GM19035 (cell line): Measurements from ENCODE around the gene ANO1.

Source experiments
- ATAC-seq: cut with Tn5 transposase; IDR thresholded peaks from one replicate; pipeline ENCODE4 v1.9.1; 2021; ENCODE audit not compliant: unreplicated experiment

The ANO1 gene

DNA sequence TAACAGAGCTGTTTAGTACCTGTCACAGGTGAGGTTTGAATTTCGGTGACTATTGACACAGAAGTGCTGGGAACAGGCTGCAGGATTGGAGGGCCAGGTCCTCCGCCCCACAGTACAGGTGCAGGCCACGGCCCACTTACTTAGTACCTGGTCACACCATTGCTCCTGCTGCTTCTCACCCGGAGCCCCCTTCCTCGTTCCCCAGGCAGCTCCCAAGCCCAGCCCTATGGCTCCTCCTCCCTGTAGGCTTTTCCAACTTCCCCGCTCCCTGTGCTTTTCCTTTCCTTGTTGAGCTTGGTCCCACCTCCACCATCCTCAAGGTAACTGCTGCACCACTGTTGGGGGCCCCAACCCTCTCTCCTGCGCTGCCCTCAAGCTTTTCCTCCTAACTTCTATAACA is 27.9 kb upstream of the ANO1 start:
- no peak for ATAC-seq

DNA sequence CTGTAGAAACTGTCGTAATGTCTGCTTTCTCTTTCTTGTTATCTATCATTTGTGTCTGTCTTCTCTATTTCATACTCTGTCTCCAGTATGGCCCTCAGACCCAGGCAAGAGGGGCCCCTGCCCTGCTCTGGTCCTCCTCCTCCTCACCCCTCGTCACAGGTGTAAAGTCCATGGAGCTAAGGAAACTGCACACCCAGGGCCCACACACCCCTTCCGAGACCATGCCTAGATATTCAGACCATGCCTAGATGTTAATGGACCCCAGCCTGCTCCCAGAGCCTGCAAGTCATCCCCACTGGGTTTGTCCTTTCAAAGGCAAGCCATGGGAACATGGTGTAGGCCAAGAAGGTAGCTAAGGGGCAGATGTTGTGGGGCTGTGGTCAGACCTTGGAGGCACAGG is 24.1 kb upstream of the ANO1 start:
- ATAC-seq, result no peak

DNA sequence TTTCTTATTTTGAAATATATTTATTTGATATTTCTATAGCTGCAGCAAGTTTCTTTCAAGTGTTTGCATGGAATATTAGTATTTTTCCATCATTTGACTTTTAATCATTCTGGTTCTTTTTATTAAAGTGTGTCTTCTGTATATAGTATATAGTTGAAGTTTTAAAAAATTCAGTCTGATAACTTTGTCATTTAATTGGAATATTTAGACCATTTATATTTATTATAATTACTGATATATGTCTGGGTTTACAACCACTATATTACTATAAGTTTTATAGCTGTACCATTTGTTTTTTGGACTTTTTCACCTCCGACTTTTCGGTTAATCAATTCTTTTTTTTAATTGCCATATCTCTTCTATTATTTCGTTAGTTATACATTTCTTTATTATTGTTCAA is 22.7 kb upstream of the ANO1 start:
- no peak for ATAC-seq

DNA sequence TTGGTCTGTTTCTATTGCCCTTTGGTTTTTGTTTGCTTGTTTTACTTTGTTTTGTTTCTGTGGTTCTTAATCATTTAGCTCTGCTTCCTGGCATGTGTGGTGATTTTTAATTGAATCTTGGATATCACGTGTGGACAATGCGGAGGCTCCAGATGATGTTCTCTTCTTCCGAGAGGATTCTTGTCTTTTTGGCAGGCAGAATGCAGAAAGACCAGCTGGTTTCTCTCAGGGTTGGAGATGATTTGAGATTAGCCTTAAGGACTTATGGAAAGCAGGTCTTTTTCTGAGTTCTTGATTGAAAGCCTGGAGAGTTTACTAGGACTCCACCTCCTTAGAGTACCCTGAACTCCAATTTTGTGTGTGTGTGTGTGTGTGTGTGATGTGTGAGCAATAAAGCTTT is 21.0 kb upstream of the ANO1 start:
- no peak for ATAC-seq

DNA sequence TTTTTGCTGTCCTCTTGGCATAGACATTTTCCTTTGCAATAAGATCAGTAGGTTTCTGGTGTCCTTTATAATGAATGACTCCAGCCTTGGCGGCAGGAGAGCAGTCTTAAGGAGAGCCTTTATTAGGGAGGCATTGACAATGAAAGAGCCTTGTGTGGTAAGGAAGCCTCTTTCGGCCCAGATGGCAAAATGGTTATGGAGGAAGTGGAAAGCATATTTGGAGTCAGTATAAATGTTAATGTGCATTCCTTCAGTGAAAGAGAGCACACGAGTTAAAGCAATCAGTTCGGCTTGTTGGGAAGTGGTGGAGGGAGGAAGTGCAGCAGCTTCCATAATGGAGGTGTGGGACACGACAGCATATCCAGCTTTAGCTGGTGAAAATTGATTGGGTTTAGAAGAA is 18.1 kb upstream of the ANO1 start:
- ATAC-seq, result no peak

DNA sequence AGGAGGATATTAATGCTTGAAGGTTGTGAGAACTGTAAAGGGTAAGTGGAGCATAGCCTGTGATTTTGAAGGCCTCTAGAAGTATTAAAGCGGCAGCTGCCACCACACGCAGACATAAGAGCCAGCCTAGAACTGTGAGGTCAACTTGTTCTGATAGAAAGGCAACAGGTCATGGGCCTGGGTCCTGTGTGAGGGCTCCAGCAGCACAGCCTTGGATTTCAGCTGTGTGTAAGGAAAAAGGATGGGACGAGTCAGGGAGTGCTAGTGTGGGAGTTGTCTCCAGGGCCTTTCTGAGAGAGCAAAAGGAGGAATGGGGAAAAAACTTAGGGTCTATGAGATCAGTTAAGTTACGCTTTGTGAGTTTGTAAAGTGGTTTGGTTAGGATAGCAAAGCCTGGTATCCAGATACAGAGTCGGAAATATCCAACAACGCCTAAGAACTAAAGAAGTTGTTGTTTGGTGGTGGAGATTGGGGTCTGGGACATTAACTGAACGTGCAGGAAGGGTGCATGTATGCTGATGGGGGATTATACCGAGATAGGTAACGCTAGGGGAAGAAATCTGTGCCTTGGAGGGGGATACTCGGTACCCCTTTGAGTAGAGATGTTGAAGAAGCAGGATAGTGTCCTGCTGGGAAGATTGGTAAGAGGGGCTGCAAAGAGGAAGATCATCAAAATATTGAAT is 17.4 kb upstream of the ANO1 start:
- no peak for ATAC-seq

DNA sequence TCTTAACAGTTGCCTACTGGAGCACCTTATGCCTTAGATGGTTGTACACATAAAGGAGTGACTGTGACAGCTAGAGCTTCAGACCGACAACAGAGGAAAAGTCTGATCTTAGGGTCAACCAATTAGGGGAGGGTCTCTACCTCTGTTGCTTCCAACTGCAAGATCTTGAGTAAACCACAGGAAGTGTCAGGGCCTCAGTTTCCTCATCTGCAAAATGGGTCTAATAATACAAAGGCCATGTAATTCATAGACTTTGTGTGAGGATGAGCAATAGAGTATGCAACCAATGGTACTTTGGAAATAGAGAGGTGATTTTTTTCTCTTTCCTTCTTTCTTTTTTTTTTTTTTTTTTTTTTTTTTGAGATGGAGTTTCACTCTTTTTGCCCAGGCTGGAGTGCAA is 16.4 kb upstream of the ANO1 start:
- ATAC-seq, result no peak

DNA sequence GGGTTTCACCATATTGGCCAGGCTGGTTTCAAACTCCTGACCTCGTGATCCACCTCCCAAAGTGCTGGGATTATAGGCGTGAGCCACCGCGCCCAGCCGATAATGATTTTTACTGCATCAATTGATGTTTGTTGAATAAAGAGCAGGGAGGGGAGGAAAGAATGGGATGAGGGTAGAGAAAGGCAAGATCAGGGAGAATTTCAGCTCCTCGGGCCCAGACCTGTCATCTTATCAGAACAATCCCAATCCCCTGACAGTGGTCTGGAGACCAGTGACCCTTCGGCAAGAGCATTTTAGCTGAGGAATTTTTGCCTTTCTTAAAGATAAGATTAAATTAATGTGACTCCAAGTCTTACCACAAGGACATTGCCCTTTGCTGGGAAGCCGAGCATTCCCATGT is 15.0 kb upstream of the ANO1 start:
- ATAC-seq, result no peak

DNA sequence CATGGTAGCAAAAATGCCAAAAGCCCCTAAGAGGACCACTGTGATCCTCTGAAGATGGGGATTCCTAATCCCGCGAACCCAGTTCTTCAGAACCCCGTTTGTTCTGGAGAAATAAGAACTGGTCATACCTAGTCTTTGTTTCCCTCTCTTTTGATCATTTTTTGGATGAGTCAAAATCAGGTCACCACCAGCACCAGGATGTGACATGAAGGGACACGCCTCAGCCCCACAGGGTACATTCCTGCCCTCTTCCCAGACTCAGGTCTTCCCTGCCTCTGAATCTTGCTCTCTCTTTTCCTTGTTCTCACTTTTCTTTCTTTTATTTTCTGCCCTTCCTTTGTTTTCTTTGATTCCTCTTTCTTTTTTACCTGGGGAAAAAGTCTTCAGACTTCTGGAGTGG is 14.6 kb upstream of the ANO1 start:
- ATAC-seq, result no peak

DNA sequence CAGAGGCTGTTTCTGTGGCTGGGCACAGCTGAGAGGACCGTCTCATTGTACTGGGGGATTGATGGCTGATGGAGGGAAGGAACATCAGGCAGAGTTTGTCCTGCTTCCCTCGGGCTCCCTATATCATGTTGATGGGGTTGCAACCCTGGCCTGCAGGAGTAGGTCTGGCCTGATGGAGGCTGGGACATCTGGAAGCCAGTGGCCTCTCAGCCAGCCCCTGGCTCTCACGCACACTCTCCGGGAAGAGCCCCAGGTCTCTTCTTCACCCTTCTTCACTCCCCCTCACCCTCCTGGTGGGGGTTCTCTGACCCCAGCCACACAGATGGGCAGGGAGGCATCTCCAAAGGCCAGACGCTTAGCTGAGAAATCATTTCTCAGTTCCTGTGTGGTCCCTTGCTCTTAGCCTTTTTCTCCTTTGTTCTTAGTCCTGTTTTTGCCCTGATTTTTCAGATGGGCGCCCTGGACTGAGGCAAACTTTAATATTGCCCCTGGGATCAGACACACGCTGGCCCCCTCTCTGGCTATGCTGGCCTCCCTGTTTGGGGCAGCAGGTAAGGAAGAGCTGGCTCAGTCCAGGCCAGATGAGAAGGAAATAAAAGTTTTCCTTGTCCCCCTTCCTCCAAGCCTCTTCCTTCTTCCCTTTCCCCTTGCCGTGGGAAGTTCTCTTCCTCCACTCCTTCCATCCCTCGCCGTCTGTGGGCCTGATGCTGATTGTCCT is 13.9 kb upstream of the ANO1 start:
- ATAC-seq, result no peak

DNA sequence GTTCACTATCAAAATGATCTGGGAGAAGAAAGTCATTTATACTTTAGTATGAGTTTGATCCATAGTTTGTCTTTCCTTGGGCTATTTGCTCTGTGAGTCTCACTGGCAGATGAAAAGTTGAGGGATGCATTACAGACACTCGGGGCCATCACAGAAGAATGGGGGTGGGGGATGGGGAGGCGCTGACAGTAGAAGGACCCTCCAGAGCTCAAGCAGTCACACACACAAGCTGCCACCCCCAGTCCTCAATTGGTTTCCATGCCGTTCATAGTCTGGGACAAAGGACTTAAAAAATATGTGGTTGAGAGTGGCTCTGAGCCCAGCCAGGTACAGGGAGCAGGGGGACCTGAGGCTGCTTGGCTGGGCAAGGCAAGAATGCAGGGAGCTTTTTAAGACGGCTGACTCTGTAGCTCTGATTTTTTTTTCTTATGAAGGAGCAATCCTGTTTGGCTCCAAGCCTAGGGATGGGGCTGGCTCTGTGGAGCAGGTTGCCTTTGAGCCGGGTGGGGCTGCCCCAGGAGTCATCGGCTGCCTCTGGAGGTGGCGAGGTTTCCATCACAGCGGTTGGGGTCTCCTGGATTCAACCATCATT is 13.3 kb upstream of the ANO1 start:
- ATAC-seq, result no peak

DNA sequence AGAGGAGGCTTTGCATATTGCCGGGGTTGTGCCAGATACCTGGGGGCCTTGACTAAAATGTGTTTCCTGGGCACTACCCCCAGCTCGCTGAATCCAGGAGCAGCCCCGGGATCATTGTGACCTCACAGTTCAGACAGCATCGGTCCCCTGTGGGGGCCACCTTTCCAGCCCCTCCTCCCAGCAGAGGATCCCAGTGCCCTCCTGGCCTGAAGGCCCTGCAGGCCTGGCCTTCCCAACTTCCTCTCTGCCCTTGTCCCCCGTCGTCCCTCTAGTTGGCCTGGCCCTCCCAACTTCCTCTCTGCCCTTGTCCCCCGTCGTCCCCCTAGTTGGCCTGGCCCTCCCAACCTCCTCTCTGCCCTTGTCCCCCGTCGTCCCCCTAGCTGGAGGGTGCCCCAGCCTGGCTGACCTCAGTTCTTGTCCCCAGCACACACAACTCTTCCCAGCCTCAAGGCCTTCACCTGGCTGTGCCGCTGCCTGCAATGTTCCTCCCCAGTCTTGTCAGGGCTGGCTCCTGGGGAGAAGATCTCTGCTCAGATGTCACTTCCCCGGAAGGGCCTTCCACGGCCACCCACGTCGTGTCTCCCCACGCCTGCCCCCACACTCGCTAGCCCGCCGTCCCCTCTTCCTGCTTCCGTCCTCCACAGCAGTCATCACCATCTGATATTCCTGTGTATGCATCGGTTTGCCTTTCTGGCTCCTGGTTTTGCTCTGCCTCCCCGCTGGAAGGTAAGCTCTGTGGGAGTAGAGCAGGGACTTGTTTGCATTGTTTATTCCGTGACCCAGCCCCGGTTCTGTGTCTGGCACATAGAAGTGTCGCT is 12.6 kb upstream of the ANO1 start:
- ATAC-seq, result no peak

DNA sequence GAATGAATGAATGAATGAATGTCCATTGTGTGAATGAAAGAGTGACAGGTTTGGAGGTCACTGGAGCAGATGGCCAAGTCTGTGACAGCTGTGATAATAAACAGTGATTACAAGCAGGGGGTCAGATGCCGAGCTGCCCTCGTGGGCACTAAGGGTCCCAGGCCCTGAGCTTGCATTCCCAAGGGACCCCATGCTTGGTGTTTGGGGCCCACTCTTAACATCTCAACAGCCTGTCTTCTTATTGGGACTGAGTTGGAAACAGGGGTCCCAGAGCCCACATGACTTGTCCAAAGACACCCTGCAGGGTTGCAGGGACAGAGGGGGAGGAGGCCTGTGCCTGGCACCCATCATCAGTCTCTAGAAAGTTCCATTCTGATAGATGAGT is 12.0 kb upstream of the ANO1 start:
- no peak for ATAC-seq

DNA sequence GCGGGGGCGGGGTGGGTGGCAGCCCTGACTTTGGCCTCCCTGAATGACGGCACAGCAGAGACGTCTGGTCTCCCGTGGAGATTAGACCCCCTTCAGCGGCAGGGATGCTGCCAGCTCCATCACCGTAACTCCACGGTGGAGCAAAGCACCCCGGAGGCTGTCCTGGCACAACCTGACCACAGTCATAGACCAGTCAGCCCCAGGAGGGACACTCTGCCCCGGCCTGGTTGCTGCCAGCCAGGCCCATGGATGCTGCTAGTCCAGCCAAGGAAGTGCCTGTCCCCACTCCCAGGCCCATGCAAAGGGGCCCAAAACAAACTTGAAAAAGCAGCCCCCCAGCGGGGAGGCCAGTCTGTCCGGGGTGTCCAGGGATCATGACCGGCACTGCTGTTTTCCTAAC is 11.5 kb upstream of the ANO1 start:
- no peak for ATAC-seq

DNA sequence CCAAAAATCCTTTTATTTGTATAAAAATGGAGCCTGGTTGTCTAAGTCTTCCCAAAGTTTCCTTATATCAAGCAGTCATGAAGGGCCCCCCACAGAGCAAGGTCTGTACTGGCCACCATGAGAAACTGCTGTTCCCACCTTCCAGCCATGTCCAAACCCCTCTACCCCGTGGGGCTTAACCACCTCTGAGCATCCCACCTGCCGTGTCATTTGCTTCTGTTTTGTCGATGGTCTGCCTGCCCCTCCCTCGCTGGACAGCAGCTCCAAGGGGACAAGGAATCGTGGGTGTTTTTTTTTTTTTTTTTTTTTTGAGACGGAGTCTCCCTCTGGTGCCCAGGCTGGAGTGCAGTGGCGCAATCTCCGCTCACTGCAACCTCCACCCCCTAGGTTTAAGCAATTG is 11.1 kb upstream of the ANO1 start:
- ATAC-seq, result no peak

DNA sequence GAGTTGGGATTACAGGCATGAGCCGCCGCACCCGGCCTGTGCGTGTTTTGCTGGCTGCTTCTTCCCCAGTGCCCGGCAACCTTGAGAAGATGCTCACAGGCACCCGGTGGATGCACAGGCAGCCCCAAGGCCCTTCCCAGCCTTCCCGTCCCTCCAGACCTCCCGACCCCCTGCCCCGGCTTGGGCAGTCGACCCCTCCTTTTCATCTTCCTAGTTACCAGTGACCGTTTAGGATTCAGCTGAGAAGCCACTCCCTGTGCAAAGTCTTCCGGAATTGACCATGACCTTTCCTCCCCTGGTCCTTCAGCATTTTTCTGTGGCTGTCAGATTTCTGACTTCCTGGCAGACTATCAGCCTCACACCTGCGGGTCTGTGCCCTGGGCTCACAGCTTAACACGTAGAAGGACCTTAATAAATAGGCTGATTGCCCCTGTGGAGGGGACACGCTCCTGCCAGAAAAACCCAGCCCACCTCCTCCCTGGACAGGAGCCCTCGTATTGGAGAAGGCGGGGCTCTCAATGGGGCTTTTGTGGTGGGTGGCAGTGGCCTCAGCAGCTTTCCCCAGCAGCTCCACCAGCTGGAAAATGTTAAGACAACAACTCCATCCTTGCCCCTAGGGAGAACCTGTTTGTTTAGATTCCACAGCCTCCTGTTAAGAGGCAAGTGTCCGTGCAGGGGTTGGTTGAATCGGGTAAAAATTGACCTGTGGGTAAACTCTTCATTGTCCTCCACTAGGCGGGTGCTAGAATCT is 10.4 kb upstream of the ANO1 start:
- no peak for ATAC-seq

DNA sequence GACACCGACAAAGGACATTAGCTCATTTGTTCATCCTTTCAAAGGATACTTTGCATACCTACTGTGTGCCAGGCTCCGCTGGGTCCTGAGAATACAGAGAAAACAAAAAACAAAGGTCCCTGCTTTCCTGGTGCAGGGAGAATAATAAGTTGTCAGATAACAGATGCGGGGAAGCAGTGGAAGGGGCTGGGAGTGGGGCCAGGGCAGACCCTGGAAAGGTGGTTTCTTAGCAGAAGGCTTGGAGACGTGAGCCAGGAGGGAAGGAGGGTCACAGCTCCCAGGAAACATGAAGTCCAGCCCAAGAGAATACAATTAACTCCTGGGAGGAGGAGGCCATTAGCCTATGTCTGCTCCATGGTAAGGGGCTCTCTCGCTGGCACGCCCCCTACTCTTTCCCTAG is 9.8 kb upstream of the ANO1 start:
- no peak for ATAC-seq

DNA sequence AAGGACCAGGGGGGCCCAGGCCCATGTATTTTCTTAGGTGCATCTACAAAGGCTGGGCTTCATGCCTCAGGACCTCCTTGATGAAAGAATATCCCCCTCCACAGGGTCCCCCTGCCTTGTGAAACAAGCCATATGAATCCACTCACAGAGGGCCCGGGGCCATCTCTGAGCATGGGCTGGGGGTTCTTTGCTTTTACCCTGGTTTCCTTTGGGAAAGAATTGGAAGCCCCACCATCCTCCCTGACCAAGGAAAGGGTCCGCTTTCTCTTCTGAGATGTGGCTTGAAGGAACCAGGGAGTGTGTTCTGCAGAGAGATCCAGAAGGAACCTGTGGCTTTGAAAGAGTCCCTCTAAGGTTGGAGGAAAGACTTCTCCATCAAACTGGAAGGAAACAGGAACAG is 9.2 kb upstream of the ANO1 start:
- no peak for ATAC-seq

DNA sequence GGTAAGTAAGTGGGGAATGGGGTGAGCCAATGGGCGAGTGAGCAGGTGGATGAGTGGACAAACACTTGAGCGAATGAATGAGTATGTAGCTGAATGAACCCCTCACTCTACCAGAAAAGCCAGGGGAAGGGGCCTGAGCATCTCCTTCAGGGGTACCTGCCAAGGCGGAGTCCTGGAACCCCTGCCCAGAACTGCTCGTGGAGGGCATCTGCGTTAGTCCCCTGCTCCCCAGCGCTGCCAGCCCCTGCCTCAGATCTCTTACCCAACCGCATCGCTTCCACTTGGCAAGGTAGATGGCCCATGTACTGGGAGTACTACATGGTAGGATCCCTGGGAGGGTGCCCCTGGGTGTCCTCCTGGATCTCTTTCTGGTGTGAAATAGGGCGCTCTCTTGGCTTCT is 7.4 kb upstream of the ANO1 start:
- no peak for ATAC-seq

DNA sequence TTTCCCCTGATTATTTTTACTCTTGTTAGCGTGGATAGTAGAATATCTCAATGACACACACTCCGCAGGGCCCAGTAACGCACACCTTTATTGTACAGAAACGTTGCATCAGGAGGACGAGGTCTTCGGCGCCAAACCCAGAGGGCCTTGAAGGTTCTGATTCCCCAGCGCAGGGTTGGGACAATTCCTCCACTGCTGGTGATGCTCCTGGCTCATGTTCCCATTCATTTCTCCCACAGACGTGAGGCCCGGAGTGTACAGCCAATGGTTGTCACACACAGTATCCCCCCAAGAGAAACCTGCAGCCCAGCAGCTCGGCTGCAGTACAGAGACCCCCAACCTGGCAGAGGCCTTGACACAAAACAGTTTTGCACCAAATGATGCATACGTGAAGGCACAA is 6.1 kb upstream of the ANO1 start:
- no peak for ATAC-seq

DNA sequence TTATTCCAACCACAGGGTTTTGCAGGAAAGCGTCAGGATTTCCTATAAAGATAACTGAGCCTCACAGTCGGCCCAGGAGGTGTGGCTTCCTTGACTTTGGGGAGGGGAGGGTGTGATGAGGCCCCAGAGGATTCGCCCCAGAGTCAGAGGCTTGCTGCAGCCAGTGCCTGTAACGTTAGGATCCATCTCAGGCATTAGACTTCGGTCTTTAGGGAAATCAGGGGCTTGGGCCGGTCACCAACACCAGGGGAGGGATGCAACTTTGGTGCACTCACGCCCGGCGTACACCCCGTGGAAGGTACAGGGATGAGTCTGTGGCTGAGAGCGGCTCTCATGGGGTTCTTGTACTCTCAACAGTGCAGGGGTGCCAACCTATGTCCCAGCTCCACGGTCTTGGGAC is 5.7 kb upstream of the ANO1 start:
- ATAC-seq, result no peak
